Tibial nerve (tissue), 4 donors: Measurements from ENCODE around the gene KCNK1. TPM values are rescaled to one million over a fixed set of nuclear protein-coding genes. Genes with fewer than 3 reads are reported as not detected.
"Not testable (repeated sequence)": the region's sequence is repeated elsewhere in the genome, so short reads cannot be mapped to it uniquely, and the experiment has no call there.

Experiments
- DNase-seq, 2 donors: peaks; one replicate each; pipeline ENCODE4 v3.0.0-alpha.2; 2019; ENCODE audit warnings: low spot score in 2 of 2
- H3K27ac ChIP-seq, 4 donors: fragments of 200-600 bp; sonication (generic) in 3 of 4; one replicate each; pipeline ENCODE4 v1.5.1; 2017 to 2019; ENCODE audit warnings: mild to moderate bottlenecking in 1 of 4
- H3K27me3 ChIP-seq, 2 donors: fragments of 200-600 bp; sonication (generic) in 1 of 2; one replicate each; pipeline versions ENCODE4 v1.5.1 to v1.6.0; 2017 to 2019
- H3K36me3 ChIP-seq, 3 donors: fragments of 200-600 bp; sonication (generic); one replicate each; pipeline ENCODE4 v1.5.1; 2018 to 2019
- H3K4me1 ChIP-seq, 4 donors: fragments of 200-600 bp; sonication (generic) in 3 of 4; one replicate each; pipeline ENCODE4 v1.5.1; 2017 to 2019
- H3K4me3 ChIP-seq, 4 donors: fragments of 200-600 bp; sonication (generic) in 3 of 4; one replicate each; pipeline ENCODE4 v1.5.1; 2017 to 2019; ENCODE audit warnings: mild to moderate bottlenecking in 1 of 4, moderate library complexity in 1 of 4
- H3K9me3 ChIP-seq, 4 donors: fragments of 200-600 bp; sonication (generic) in 3 of 4; one replicate each; pipeline ENCODE4 v1.5.1; 2017 to 2019
- EP300 ChIP-seq, 2 donors: sonication (generic); formaldehyde crosslinking; IDR thresholded peaks; one replicate each; pipeline ENCODE4 v1.6.1; 2017; ENCODE audit warnings: antibody characterized with exemption in 2 of 2, mild to moderate bottlenecking in 1 of 2
- POLR2A ChIP-seq, 2 donors: fragments of 450-650 bp; IDR thresholded peaks; one replicate each; pipeline ENCODE4 v1.6.1; 2017; ENCODE audit warnings: antibody characterized with exemption in 2 of 2, mild to moderate bottlenecking in 2 of 2, moderate library complexity in 2 of 2
- WGBS, 2 donors: methylation state at CpG; one replicate each; pipeline ENCODE4 v1.1.5; 2018; 5-methylcytosine and 5-hydroxymethylcytosine counted together
- total RNA-seq, 4 donors: library from RNA; depleted of rRNA; stranded (reverse); fragments of >200 nt; gene quantifications; one replicate each; pipeline ENCODE4 v1.1.0, GENCODE V29; 2016
- TF ChIP-seq, protein P1 (sequence below), 5 experiments: fragments of 200-600 bp in 3 of 5; fragments of 450-650 bp in 2 of 5; sonication (generic) in 3 of 5; IDR thresholded peaks; one replicate each; pipeline ENCODE4 v1.5.1; 2016 to 2019; ENCODE audit warnings: antibody characterized with exemption in 5 of 5, mild to moderate bottlenecking in 3 of 5, moderate library complexity in 2 of 5

The KCNK1 gene
- total RNA-seq, 4 donors from 2014 or later = 3.7 to 6.5 (median 4.9) TPM

DNA sequence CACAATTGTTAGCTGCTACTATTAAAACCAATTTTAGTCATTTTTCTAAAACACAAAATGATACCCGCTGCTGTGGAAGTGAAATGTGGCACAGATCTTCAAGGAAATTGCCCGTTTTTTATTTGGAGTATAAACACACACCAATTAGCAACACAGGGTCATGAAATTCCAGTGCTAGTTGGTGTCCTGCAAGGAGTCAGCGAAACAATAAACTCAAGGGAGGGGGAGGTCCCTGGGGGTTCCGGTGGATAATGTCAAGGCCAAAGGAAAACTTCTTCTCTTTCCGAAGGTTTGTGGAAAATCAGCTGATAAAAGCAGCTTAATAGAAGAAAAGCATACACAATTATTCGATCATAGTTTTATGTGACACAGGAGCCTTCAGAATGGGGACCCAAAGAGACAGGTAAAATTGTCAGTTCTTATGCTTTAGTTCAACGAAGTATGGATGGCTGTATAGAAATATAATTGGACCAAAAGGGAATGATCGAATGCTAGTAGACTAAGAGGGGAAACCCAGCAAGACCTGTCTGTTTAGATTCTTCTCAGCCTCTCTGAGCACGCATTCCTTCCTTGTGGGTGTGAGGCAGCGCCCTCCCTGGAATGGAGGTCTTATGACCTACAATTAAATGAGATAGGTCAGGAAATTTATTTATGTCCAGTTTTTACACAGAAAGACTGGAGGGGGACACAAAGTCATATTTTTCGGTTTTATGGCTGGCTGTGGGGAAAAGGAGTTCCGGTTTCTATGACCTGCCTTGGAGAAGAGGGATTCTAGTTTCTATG, 65.9 kb downstream of the KCNK1 start:
- no peak overlapping the region for H3K27ac ChIP-seq
- WGBS, 2 donors = 73 to 78% methylated on average over 12 of the region's 12 CpGs
- H3K36me3 ChIP-seq = no peaks in the 10 kb centered on the region
- no peaks in the 10 kb centered on the region for H3K4me1 ChIP-seq
- TF ChIP-seq, protein P1, sequence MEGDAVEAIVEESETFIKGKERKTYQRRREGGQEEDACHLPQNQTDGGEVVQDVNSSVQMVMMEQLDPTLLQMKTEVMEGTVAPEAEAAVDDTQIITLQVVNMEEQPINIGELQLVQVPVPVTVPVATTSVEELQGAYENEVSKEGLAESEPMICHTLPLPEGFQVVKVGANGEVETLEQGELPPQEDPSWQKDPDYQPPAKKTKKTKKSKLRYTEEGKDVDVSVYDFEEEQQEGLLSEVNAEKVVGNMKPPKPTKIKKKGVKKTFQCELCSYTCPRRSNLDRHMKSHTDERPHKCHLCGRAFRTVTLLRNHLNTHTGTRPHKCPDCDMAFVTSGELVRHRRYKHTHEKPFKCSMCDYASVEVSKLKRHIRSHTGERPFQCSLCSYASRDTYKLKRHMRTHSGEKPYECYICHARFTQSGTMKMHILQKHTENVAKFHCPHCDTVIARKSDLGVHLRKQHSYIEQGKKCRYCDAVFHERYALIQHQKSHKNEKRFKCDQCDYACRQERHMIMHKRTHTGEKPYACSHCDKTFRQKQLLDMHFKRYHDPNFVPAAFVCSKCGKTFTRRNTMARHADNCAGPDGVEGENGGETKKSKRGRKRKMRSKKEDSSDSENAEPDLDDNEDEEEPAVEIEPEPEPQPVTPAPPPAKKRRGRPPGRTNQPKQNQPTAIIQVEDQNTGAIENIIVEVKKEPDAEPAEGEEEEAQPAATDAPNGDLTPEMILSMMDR (IDR thresholded peaks at IDR 0.05) = no peak
- TF ChIP-seq EP300 (IDR thresholded peaks at IDR 0.05) (no peak), POLR2A (IDR thresholded peaks at IDR 0.05) (no peak)
- DNase-seq = no peak
- H3K4me3 ChIP-seq = no peak overlapping the region
- no peaks in the 10 kb centered on the region for H3K9me3 ChIP-seq
- no peaks in the 10 kb centered on the region for H3K27me3 ChIP-seq

DNA sequence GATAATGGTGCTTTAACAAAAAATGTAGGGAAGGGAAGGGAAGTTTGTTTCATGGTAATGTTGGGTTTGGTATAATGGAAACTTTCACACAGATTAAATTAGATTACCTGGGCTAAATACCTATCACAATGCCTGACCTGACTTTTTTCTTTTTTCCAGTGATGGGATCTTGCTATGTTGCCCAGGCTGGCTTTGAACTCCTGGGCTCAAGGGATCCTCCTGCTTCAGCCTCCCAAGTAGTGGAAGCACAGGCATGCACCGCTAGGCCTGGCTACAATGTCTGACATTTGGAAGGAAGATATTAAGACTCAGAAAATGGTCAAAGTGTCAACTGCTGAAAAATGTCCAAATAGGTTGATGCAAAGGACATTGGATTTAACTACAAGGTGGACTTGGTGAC, 67.4 kb downstream of the KCNK1 start:
- H3K36me3 ChIP-seq = no peaks in the 10 kb centered on the region
- no peak overlapping the region for H3K4me3 ChIP-seq
- H3K27ac ChIP-seq = no peak overlapping the region
- no peaks in the 10 kb centered on the region for H3K4me1 ChIP-seq
- 88 to 96% methylated on average over 1 of the region's 1 CpG for WGBS, 2 donors
- no peak for DNase-seq
- H3K27me3 ChIP-seq = no peaks in the 10 kb centered on the region
- no peak for TF ChIP-seq POLR2A (IDR thresholded peaks at IDR 0.05)
- TF ChIP-seq EP300 (IDR thresholded peaks at IDR 0.05) = no peak
- TF ChIP-seq, protein P1 (IDR thresholded peaks at IDR 0.05) = no peak
- H3K9me3 ChIP-seq = no peaks in the 10 kb centered on the region

DNA sequence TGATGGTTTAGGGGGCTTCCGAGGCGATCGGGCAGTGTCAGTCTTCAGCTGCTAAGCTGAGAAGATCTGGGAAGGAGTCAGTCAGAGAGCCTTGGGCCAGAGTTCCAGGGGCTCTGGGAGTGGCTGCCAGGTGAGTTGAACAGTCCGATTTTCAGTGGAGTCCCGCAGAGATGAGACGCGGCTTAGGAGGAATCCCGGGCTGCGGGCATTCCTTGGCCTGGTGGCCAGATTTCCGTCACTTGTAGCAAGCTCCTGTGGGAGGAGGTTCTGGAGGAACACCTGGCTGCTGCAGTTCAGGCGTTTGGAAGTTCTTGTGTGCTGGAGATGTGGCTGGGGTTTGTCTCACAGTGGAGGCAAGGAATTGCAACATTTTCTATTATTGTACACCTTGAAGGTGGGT, 72.7 kb downstream of the KCNK1 start:
- peaks cover 0 to 12% (median 0%) of the 10 kb centered on the region in 4 donors for H3K4me1 ChIP-seq
- not testable (repeated sequence) for H3K27me3 ChIP-seq, H3K27ac ChIP-seq, H3K9me3 ChIP-seq, DNase-seq, H3K36me3 ChIP-seq, H3K4me3 ChIP-seq
- WGBS, 2 donors = 89 to 96% methylated on average over 5 to 11 of the region's 11 CpGs

DNA sequence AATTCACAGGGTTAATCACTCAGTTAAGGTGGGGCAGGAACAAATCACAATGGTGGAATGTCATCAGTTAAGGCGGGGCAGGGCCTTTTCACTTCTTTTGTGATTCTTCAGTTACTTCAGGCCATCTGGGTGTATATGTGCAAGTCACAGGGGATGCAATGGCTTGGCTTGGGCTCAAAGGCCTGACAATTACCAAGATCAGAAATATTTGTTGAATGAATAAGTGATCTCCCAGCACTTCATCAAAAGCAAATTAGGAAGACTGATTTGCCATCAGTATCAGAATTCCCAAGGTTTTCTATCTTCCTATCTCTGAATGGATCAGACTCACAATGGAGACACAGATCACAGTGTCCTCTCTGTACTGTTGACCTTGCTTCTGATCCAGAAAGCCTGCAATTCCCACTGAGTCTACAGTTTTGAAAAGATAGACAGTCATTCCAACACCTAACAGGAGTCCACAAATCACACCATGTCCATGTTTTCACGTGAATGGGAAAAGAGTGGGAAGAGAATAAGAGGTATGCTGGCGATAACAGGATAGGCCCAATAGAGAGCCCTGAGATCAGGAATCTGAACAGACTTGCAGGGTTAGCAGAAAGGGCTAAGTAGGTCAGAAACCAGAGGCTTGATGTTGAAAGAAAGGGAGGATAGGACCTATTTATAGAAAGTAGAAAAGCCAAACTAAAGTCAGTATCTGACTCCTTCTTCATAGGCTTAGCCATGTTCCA, 75.3 kb downstream of the KCNK1 start:
- Histone ChIP-seq H3K4me3 (no peak overlapping the region), H3K36me3 (no peaks in the 10 kb centered on the region), H3K9me3 (no peaks in the 10 kb centered on the region), H3K27ac (peak overlapping the region in 2 of 4 donors; percentile 15 to 42), H3K4me1 (peaks cover 0 to 12% (median 0%) of the 10 kb centered on the region in 4 donors), H3K27me3 (no peaks in the 10 kb centered on the region)
- DNase-seq = no peak
- 82 to 90% methylated on average over 3 of the region's 3 CpGs for WGBS, 2 donors
- TF ChIP-seq EP300 (IDR thresholded peaks at IDR 0.05) (no peak), POLR2A (IDR thresholded peaks at IDR 0.05) (no peak)
- TF ChIP-seq, protein P1 (IDR thresholded peaks at IDR 0.05) = no peak

DNA sequence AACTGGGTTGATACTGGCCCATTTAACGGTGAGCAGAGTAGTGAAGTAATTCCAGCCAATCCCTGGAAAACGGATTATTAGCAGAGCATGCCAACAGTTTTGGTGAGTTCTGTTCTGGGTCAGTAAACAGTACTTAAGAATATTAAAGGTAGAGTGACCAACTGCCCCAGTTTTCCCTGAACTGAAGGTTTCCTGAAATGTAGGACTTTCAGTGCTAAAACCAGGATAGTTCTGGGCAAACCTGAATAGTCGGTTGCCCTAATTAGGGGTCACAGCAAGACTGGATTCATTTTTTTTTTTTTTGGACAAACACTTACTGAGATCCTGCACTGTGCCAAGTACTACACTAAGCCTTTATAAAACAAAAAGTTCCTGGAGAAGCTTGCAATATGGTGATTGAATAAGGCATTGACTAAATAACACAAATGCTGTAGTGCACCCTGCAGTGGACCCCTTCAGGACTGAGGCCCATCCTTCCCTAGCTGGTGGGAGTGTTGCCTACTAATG, 75.9 kb downstream of the KCNK1 start:
- Histone ChIP-seq H3K4me3 (no peak overlapping the region), H3K27me3 (no peaks in the 10 kb centered on the region), H3K36me3 (no peaks in the 10 kb centered on the region), H3K9me3 (no peaks in the 10 kb centered on the region), H3K27ac (peak overlapping the region in 2 of 4 donors; percentile 15 to 42), H3K4me1 (peaks cover 0 to 12% (median 0%) of the 10 kb centered on the region in 4 donors)
- no peak for DNase-seq
- WGBS, 2 donors = 51 to 63% methylated on average over 3 of the region's 3 CpGs
- TF ChIP-seq POLR2A (IDR thresholded peaks at IDR 0.05) (no peak), EP300 (IDR thresholded peaks at IDR 0.05) (no peak)
- TF ChIP-seq, protein P1 (IDR thresholded peaks at IDR 0.05) = no peak
